ENCODE measurements around the gene RAMP1.

RAMP1 gene

DNA sequence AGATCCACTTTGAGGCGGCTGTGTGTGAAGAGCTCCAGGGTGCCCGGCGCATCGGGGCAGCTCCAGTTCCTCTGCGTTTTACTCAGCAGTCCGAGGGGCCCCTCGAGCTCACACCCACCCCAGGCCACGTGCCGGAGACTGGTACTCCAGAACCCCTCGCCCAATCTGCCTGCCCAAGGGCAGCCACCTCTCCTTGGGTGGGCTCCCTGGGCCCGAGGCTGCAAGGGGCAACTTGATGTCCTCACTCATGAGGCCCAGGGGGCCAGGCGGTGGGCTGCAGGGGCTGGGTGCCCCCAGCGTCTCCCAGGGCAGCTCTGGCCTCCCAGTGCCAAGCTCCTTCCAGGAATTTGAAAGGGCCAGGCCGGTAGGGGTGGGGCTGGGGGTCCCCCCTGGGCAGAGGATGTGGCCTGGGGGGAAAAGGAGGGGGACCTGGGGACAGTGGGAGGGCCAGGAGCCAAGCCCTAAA, 16.7 kb downstream of the RAMP1 start:
- DNase-seq (ENCODE audit: insufficient read length, low spot score) (no peak), FAIRE-seq (no peak)

DNA sequence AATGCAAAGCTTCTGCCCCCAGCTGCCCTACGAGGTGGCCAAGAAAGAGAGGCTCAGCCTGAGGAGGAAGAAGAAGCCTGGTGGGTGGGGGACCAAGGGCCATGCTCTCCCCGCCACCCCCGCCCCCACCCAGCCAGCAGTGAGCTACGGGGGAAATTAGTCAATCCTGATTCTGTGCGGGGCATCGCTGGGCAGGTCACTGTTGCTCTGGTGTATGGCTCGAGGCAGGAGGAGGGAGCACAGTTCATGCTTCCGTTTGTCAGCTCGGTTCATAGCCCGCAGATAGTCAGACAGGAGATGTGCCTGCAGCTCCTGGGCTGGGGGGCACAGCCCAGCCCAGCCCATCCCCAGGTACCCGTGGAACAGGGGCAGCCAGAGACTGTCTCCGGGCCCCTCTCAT, 17.1 kb downstream of the RAMP1 start:
- FAIRE-seq = no peak
- DNase-seq (ENCODE audit: insufficient read length, low spot score) = no peak

GRCh38 chr2:237876951-237877491, 17.6 kb downstream of the RAMP1 start:
- no peak for FAIRE-seq
- DNase-seq (ENCODE audit: insufficient read length, low spot score) = no peak

DNA sequence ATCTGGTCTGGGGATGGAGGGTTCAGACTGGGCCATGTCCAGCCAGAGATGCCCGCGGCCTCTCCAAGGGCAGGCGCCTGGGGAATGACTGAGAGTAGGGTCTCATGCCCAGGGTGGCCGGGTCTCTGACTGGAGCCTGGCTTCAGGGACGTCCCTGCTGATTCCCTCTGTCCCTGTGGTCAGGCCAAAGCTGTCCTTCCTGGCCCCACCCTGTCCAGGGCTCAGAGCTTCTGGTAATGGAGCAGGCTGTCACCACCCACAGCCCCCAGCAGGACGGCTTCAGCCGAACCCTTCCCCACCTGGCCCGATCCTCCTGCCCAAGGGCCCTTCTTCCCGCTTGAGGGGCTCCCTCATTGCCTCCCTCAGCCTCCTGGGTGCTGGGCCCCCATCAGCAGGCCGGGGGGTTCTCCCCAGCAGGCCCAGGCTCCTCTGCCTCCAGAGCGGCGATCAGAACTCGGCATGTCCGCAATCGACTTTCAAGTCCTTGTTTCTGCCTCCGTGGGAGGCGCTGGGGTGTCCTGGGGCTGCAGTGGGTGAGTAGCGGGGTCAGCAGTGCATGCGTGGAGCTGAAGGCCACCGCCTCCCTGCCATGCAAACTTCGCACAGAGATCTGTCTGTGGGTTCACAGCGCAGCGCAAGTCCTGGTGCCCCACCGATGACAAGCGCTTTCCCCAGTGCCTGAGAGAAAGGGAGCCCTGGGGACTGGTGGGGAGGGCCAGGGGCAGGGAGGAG, 18.3 kb downstream of the RAMP1 start:
- FAIRE-seq = no peak

GRCh38 chr2:237878321-237879057, 19.1 kb downstream of the RAMP1 start:
- no peak for DNase-seq (ENCODE audit: insufficient read length, low spot score)

More for the DNA sequence above, 18.3 kb downstream of the RAMP1 start:
- DNase-seq (ENCODE audit: insufficient read length, low spot score) = no peak

GRCh38 chr2:237879058-237879430, 19.6 kb downstream of the RAMP1 start:
- DNase-seq (ENCODE audit: insufficient read length, low spot score) (no peak), FAIRE-seq (no peak)

More at GRCh38 chr2:237878321-237879057, 19.1 kb downstream of the RAMP1 start:
- FAIRE-seq = no peak

DNA sequence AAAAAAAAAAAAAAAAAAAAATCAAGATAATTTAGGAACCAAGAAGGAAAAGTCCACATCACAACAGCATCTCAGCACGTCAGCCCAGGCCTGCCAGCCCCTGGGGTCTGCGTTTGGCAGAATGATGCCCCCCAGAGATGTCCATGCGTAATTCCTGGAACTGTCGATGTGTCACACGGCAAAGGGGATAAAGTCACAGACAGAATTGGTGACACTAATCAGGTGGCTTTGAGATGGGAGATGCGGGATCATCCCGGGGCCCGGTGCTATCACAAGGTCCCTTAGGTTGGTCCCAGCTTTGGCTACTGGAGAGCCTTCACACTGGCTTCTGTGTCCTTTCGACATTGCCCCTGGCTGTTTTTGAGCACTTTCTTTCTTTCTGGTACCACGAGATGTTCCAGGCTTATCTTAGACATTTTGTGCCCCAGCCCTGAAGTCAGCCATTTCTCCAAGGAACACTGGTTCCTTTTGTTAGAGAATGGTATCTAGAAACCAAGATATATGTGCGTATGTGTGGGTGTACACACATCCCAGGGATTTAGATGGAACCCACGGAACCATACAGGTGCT, 20.7 kb downstream of the RAMP1 start:
- DNase-seq (ENCODE audit: insufficient read length, low spot score) (no peak), FAIRE-seq (no peak)

GRCh38 chr2:237882510-237883481, 23.4 kb downstream of the RAMP1 start:
- no peak for FAIRE-seq
- DNase-seq (ENCODE audit: insufficient read length, low spot score) = no peak

GRCh38 chr2:237883951-237884446, 24.6 kb downstream of the RAMP1 start:
- DNase-seq (ENCODE audit: insufficient read length, low spot score) = no peak

GRCh38 chr2:237884681-237885080, 25.3 kb downstream of the RAMP1 start:
- DNase-seq (ENCODE audit: insufficient read length, low spot score) (no peak), FAIRE-seq (no peak)

More at GRCh38 chr2:237883951-237884446, 24.6 kb downstream of the RAMP1 start:
- FAIRE-seq = no peak

- FAIRE-seq (no peak), DNase-seq (ENCODE audit: insufficient read length, low spot score) (no peak)
Measured at GRCh38 chr2:237885111-237885930, 25.9 kb downstream of the RAMP1 start.

GRCh38 chr2:237885931-237886684, 26.7 kb downstream of the RAMP1 start:
- DNase-seq (ENCODE audit: insufficient read length, low spot score) (no peak), FAIRE-seq (no peak)

- DNase-seq (ENCODE audit: insufficient read length, low spot score) (no peak), FAIRE-seq (no peak)
Measured at GRCh38 chr2:237886685-237887481, 27.5 kb downstream of the RAMP1 start.

GRCh38 chr2:237888389-237888788, 29.0 kb downstream of the RAMP1 start:
- FAIRE-seq (no peak), DNase-seq (ENCODE audit: insufficient read length, low spot score) (no peak)

DNA sequence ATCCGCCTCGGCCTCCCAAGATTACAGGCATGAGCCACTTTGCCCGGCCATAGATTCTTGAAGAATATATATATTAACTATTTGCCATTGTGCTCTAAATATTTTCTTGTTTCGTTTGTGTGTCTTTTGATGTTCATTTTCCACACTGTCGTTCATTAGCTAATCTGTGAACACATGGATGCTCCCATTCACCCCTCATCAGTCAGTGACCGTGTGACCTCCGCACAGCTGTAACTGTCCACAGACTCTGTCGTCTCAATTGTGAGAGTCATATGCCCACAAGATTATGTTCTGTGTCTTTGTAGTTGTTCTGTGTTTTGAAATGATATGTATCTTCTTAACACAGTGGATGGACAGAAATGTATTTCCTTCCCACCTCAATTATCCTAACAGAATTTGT, 29.6 kb downstream of the RAMP1 start:
- no peak for FAIRE-seq
- no peak for DNase-seq (ENCODE audit: insufficient read length, low spot score)

GRCh38 chr2:237889811-237890210, 30.4 kb downstream of the RAMP1 start:
- FAIRE-seq = no peak

DNA sequence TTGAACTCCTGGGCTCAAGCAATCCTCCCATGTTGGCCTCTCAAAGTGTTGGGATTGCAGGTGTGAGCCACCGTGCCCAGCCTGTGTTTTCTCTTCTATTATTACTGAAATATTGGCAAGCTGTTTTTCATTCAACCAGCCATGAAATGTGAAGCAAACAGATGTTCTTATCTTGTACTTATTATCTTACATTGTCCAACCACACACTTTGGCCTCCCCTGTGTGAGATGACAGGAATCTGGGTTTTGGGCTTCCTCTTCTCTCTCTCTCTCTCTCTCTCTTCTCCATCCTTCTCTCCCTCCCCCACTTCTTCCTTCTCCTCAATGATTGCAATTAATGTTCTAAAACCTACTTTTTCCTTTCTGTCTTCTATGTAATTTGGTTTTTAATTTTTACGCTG, 33.1 kb downstream of the RAMP1 start:
- DNase-seq (ENCODE audit: insufficient read length, low spot score) = no peak
- no peak for FAIRE-seq

More at GRCh38 chr2:237889811-237890210, 30.4 kb downstream of the RAMP1 start:
- DNase-seq (ENCODE audit: insufficient read length, low spot score) = no peak

Measured in GM19239 (cell line).